ENCODE results near the gene TSNAXIP1.

The TSNAXIP1 gene

GRCh38 chr16:67806428-67807147 is at the start of gene TSNAXIP1, which contains the start of gene RANBP10:
Gene TSNAXIP1, plus strand, starts transcription at chr16:67806889. Its CDS starts 261 bp downstream, at chr16:67807150.
Gene RANBP10, minus strand, starts transcription at chr16:67806560. Its CDS starts 24 bp downstream, at chr16:67806536.
- DNase-seq (ENCODE audit: low read depth in 2 of 2) = peak; percentile 98

GRCh38 chr16:67758006-67758405 is 48.7 kb upstream of the TSNAXIP1 start:
- DNase-seq (ENCODE audit: low read depth in 2 of 2) = no peak

GRCh38 chr16:67758966-67759365 is 47.7 kb upstream of the TSNAXIP1 start:
- DNase-seq (ENCODE audit: low read depth in 2 of 2) = no peak

- DNase-seq (ENCODE audit: low read depth in 2 of 2) = no peak
These were observed 46.3 kb upstream of the TSNAXIP1 start for GRCh38 chr16:67760206-67760955.

- DNase-seq (ENCODE audit: low read depth in 2 of 2) = no peak
These were observed 45.8 kb upstream of the TSNAXIP1 start for GRCh38 chr16:67760956-67761230.

- no peak for DNase-seq (ENCODE audit: low read depth in 2 of 2)
These were observed 44.8 kb upstream of the TSNAXIP1 start for GRCh38 chr16:67761924-67762323.

GRCh38 chr16:67762385-67762784 is 44.3 kb upstream of the TSNAXIP1 start:
- no peak for DNase-seq (ENCODE audit: low read depth in 2 of 2)

GRCh38 chr16:67763066-67763465 is 43.6 kb upstream of the TSNAXIP1 start:
- no peak for DNase-seq (ENCODE audit: low read depth in 2 of 2)

- no peak for DNase-seq (ENCODE audit: low read depth in 2 of 2)
These were observed 42.5 kb upstream of the TSNAXIP1 start for GRCh38 chr16:67764158-67764667.

GRCh38 chr16:67766291-67766690 is 40.4 kb upstream of the TSNAXIP1 start:
- DNase-seq (ENCODE audit: low read depth in 2 of 2) = no peak

GRCh38 chr16:67767953-67768352 is 38.7 kb upstream of the TSNAXIP1 start:
- DNase-seq (ENCODE audit: low read depth in 2 of 2) = no peak

GRCh38 chr16:67770346-67770991 is 36.2 kb upstream of the TSNAXIP1 start:
- no peak for DNase-seq (ENCODE audit: low read depth in 2 of 2)

- no peak for DNase-seq (ENCODE audit: low read depth in 2 of 2)
These were observed 33.6 kb upstream of the TSNAXIP1 start for GRCh38 chr16:67773099-67773498.

GRCh38 chr16:67773569-67774456 is 32.9 kb upstream of the TSNAXIP1 start:
- DNase-seq (ENCODE audit: low read depth in 2 of 2) = no peak

- DNase-seq (ENCODE audit: low read depth in 2 of 2) = no peak
These were observed 32.2 kb upstream of the TSNAXIP1 start for GRCh38 chr16:67774457-67774853.

GRCh38 chr16:67775273-67775672 is 31.4 kb upstream of the TSNAXIP1 start:
- DNase-seq (ENCODE audit: low read depth in 2 of 2) = no peak

- no peak for DNase-seq (ENCODE audit: low read depth in 2 of 2)
These were observed 27.3 kb upstream of the TSNAXIP1 start for GRCh38 chr16:67779256-67780014.

- no peak for DNase-seq (ENCODE audit: low read depth in 2 of 2)
These were observed 25.7 kb upstream of the TSNAXIP1 start for GRCh38 chr16:67780847-67781564.

- DNase-seq (ENCODE audit: low read depth in 2 of 2) = no peak
These were observed 25.1 kb upstream of the TSNAXIP1 start for GRCh38 chr16:67781565-67781921.
